Liver (tissue), 9 donors: Measurements from ENCODE around the gene KICS2. TPM values are rescaled to one million over a fixed set of nuclear protein-coding genes. Genes with fewer than 3 reads are reported as not detected.

Experiments used
- DNase-seq: peaks from one replicate; pipeline ENCODE4 v3.0.0-alpha.2; 2017; ENCODE audit warnings: low spot score
- H3K27ac ChIP-seq, 2 donors: one replicate each; pipeline ENCODE4 v1.7.0; 2013; ENCODE audit warnings: inconsistent platforms in 2 of 2, low read length in 2 of 2, control low read depth in 1 of 2, low read depth in 1 of 2, mild to moderate bottlenecking in 1 of 2
- H3K27me3 ChIP-seq, 4 donors: one replicate each; pipeline versions ENCODE4 v1.6.1 to v1.7.0; 2013; ENCODE audit warnings: low read length in 3 of 4, inconsistent platforms in 1 of 4, mild to moderate bottlenecking in 1 of 4, moderate library complexity in 1 of 4; ENCODE audit not compliant: control insufficient read depth in 4 of 4, insufficient read depth in 4 of 4
- H3K36me3 ChIP-seq, 4 donors: one replicate each; pipeline versions ENCODE4 v1.6.1 to v1.7.0; 2013; ENCODE audit warnings: low read length in 3 of 4, mild to moderate bottlenecking in 3 of 4, low read depth in 1 of 4, moderate library complexity in 1 of 4; ENCODE audit not compliant: control insufficient read depth in 4 of 4, insufficient read depth in 3 of 4
- H3K4me1 ChIP-seq, 4 donors: one replicate each; pipeline versions ENCODE4 v1.6.1 to v1.7.0; 2013; ENCODE audit warnings: low read length in 3 of 4, mild to moderate bottlenecking in 3 of 4, moderate library complexity in 1 of 4; ENCODE audit not compliant: control insufficient read depth in 4 of 4, insufficient read depth in 4 of 4
- H3K4me3 ChIP-seq, 3 donors: one replicate each; pipeline versions ENCODE4 v1.6.1 to v1.7.0; 2013; ENCODE audit warnings: low read length in 3 of 3, control low read depth in 1 of 3, low read depth in 1 of 3, mild to moderate bottlenecking in 1 of 3
- H3K9ac ChIP-seq, 2 donors: one replicate each; pipeline ENCODE4 v1.7.0; 2013; ENCODE audit warnings: low read length in 2 of 2, mild to moderate bottlenecking in 2 of 2, moderate library complexity in 2 of 2, control low read depth in 1 of 2, low read depth in 1 of 2
- H3K9me3 ChIP-seq, 4 donors: one replicate each; pipeline versions ENCODE4 v1.6.1 to v1.7.0; 2013; ENCODE audit warnings: low read length in 3 of 4; ENCODE audit not compliant: control insufficient read depth in 4 of 4
- ATF3 ChIP-seq: IDR thresholded peaks from 2 replicates; pipeline ENCODE4 v1.6.1; 2016; ENCODE audit warnings: antibody characterized with exemption
- CTCF ChIP-seq: fragments of 150-350 bp; IDR thresholded peaks from 2 replicates; pipeline ENCODE4 v1.5.1; 2017; ENCODE audit warnings: improper control_type of control experiment, low read depth, low read length; ENCODE audit not compliant: missing input control
- EGR1 ChIP-seq, 2 donors: IDR thresholded peaks; 2 replicates each; pipeline ENCODE4 v1.6.1; 2016 to 2018; ENCODE audit warnings: antibody characterized with exemption in 2 of 2, low read depth in 2 of 2
- FOXA1 ChIP-seq: IDR thresholded peaks from 2 replicates; pipeline ENCODE4 v1.6.1; 2016; ENCODE audit warnings: antibody characterized with exemption
- FOXA2 ChIP-seq: IDR thresholded peaks from 2 replicates; pipeline ENCODE4 v1.6.1; 2016; ENCODE audit warnings: antibody characterized with exemption
- GABPA ChIP-seq, 2 donors: IDR thresholded peaks in 1 of 2; conservative IDR thresholded peaks in 1 of 2; 2 replicates each; pipeline ENCODE4 v1.6.1; 2016; ENCODE audit warnings: antibody characterized with exemption in 2 of 2, mild to moderate bottlenecking in 1 of 2, moderate library complexity in 1 of 2
- HNF4A ChIP-seq, 2 donors: conservative IDR thresholded peaks; 2 replicates each; pipeline ENCODE4 v1.6.1; 2016; ENCODE audit warnings: antibody characterized with exemption in 2 of 2, mild to moderate bottlenecking in 2 of 2
- HNF4G ChIP-seq: IDR thresholded peaks from 2 replicates; pipeline ENCODE4 v1.6.1; 2016; ENCODE audit warnings: antibody characterized with exemption
- JUND ChIP-seq, 2 donors: IDR thresholded peaks; 2 replicates each; pipeline ENCODE4 v1.6.1; 2016; ENCODE audit warnings: antibody characterized with exemption in 2 of 2
- MAX ChIP-seq: IDR thresholded peaks from 2 replicates; pipeline ENCODE4 v1.6.1; 2016; ENCODE audit warnings: antibody characterized with exemption
- NR2F2 ChIP-seq: IDR thresholded peaks from 2 replicates; pipeline ENCODE4 v1.6.1; 2016; ENCODE audit warnings: antibody characterized with exemption
- RAD21 ChIP-seq, 2 donors: IDR thresholded peaks; 2 replicates each; pipeline ENCODE4 v1.6.1; 2016; ENCODE audit warnings: antibody characterized with exemption in 2 of 2, mild to moderate bottlenecking in 2 of 2
- REST ChIP-seq: IDR thresholded peaks from 2 replicates; pipeline ENCODE4 v1.6.1; 2016; ENCODE audit warnings: antibody characterized with exemption, mild to moderate bottlenecking
- RXRA ChIP-seq, 2 donors: IDR thresholded peaks; 2 replicates each; pipeline ENCODE4 v1.6.1; 2017 to 2018; ENCODE audit warnings: antibody characterized with exemption in 2 of 2, mild to moderate bottlenecking in 1 of 2
- SP1 ChIP-seq: IDR thresholded peaks from 2 replicates; pipeline ENCODE4 v1.6.1; 2018; ENCODE audit warnings: antibody characterized with exemption, mild to moderate bottlenecking
- TAF1 ChIP-seq: conservative IDR thresholded peaks from 2 replicates; pipeline ENCODE4 v1.6.1; 2016; ENCODE audit warnings: antibody characterized with exemption, mild to moderate bottlenecking
- YY1 ChIP-seq: IDR thresholded peaks from 2 replicates; pipeline ENCODE4 v1.6.1; 2016; ENCODE audit warnings: antibody characterized with exemption, mild to moderate bottlenecking
- ZBTB33 ChIP-seq: IDR thresholded peaks from 2 replicates; pipeline ENCODE4 v1.6.1; 2016; ENCODE audit warnings: antibody characterized with exemption
- WGBS: extraction: QIAGEN DNeasy Blood & Tissue Kit; methylation state at CpG from one replicate; pipeline ENCODE4 v1.1.7; 2013; 5-methylcytosine and 5-hydroxymethylcytosine counted together
- polyA plus RNA-seq, 2 donors: library from polyadenylated mRNA; stranded (reverse) in 1 of 2; unstranded in 1 of 2; fragments of 200-250 nt in 1 of 2; fragments of >200 nt in 1 of 2; fragmentation: Nextera tagmentation in 1 of 2; extraction: Ambion mirVana in 1 of 2; gene quantifications; one replicate each; pipeline versions ENCODE4 v1.2.1 to v1.2.3, GENCODE V29; 2013 to 2015
- total RNA-seq, 2 donors: library from RNA; depleted of rRNA; stranded (reverse); fragments of >200 nt; gene quantifications; one replicate each; pipeline ENCODE4 v1.2.3, GENCODE V29; 2014
- donor health status: healthy.
- donor health status: healthy.
- donor health status: healthy.
- donor health status: healthy.
- donor health status: healthy.

The KICS2 gene
- total and polyA plus RNA-seq, 4 donors: 3.4 to 10.7 (median 5.3) TPM

GRCh38 chr12:64225626-64226025 is 3.5 kb upstream of the KICS2 start:
- Histone ChIP-seq H3K27me3 (no peaks in the 10 kb centered on the region), H3K9me3 (no peaks in the 10 kb centered on the region)
- WGBS: 70% methylated on average over 2 of the region's 2 CpGs

More at GRCh38 chr12:64225626-64226025, 3.5 kb upstream of the KICS2 start:
- no peak for TF ChIP-seq RAD21 (IDR thresholded peaks at IDR 0.05)
- TF ChIP-seq REST: no peak
- TF ChIP-seq TAF1: no peak
- no peak for TF ChIP-seq ZBTB33
- TF ChIP-seq CTCF: no peak
- TF ChIP-seq YY1: no peak
- TF ChIP-seq NR2F2: no peak
- TF ChIP-seq JUND (IDR thresholded peaks at IDR 0.05): no peak
- TF ChIP-seq HNF4G: no peak
- no peak for TF ChIP-seq GABPA (IDR thresholded peaks at IDR 0.05 in 1 of 2, conservative IDR thresholded peaks at IDR 0.05 in 1 of 2)
- no peak for TF ChIP-seq MAX
- TF ChIP-seq HNF4A (conservative IDR thresholded peaks at IDR 0.05): no peak
- TF ChIP-seq ATF3: no peak
- TF ChIP-seq EGR1 (IDR thresholded peaks at IDR 0.05; ENCODE audit: low read depth in 2 of 2): no peak
- TF ChIP-seq RXRA (IDR thresholded peaks at IDR 0.05): no peak
- no peak for TF ChIP-seq SP1
- no peak for TF ChIP-seq FOXA1
- no peak for TF ChIP-seq FOXA2
- H3K27ac ChIP-seq: no peak overlapping the region
- no peak for DNase-seq
- H3K4me1 ChIP-seq: peaks cover 0 to 11% (median 8%) of the 10 kb centered on the region in 4 donors
- no peak overlapping the region for H3K9ac ChIP-seq
- H3K4me3 ChIP-seq: no peak overlapping the region
- no peaks in the 10 kb centered on the region for H3K36me3 ChIP-seq
